ENCODE measurements around the gene AP1AR.
"Not testable (repeated sequence)": the region's sequence is repeated elsewhere in the genome, so short reads cannot be mapped to it uniquely, and the experiment has no call there.

Gene AP1AR

GRCh38 chr4:112299721-112300120 lies 68.1 kb downstream of the AP1AR start:
- DNase-seq, result no peak
- H3K4me3 ChIP-seq (ENCODE audit: low read depth, low read length), result no peak overlapping the region
- no peaks in the 10 kb centered on the region for H3K9me3 ChIP-seq
- TF ChIP-seq CTCF (IDR thresholded peaks at IDR 0.05; ENCODE audit: low read depth, low read length), result no peak
- peaks cover 28% of the 10 kb centered on the region for H3K27me3 ChIP-seq
- no peaks in the 10 kb centered on the region for H3K4me1 ChIP-seq
- H3K36me3 ChIP-seq, result no peaks in the 10 kb centered on the region

- DNase-seq, result no peak
- Histone ChIP-seq H3K9me3 (no peaks in the 10 kb centered on the region), H3K36me3 (no peaks in the 10 kb centered on the region), H3K4me1 (no peaks in the 10 kb centered on the region), H3K4me3 (ENCODE audit: low read depth, low read length) (no peak overlapping the region), H3K27me3 (peaks cover 28% of the 10 kb centered on the region)
- no peak for TF ChIP-seq CTCF (IDR thresholded peaks at IDR 0.05; ENCODE audit: low read depth, low read length)
Observed at GRCh38 chr4:112302320-112303274, 71.0 kb downstream of the AP1AR start.

- not testable (repeated sequence) for H3K4me1 ChIP-seq; H3K36me3 ChIP-seq; DNase-seq; H3K9me3 ChIP-seq; H3K27me3 ChIP-seq; H3K4me3 ChIP-seq (ENCODE audit: low read depth, low read length)
Observed at GRCh38 chr4:112305477-112305876, 73.9 kb downstream of the AP1AR start.

- H3K4me3 ChIP-seq (ENCODE audit: low read depth, low read length); H3K36me3 ChIP-seq; H3K27me3 ChIP-seq; H3K9me3 ChIP-seq; H3K4me1 ChIP-seq: not testable (repeated sequence)
- peak; percentile 8 for DNase-seq
Observed at GRCh38 chr4:112309263-112309791, 77.7 kb downstream of the AP1AR start.

GRCh38 chr4:112311516-112311915 lies 79.9 kb downstream of the AP1AR start:
- Histone ChIP-seq H3K27me3 (peaks cover 20% of the 10 kb centered on the region), H3K4me3 (ENCODE audit: low read depth, low read length) (no peak overlapping the region), H3K36me3 (no peaks in the 10 kb centered on the region), H3K4me1 (no peaks in the 10 kb centered on the region; the same call in 1 of the 2 replicates), H3K9me3 (no peaks in the 10 kb centered on the region)
- TF ChIP-seq CTCF (IDR thresholded peaks at IDR 0.05; ENCODE audit: low read depth, low read length), result no peak
- DNase-seq, result no peak

- peaks cover 28% of the 10 kb centered on the region for H3K27me3 ChIP-seq
- no peaks in the 10 kb centered on the region for H3K36me3 ChIP-seq
- H3K4me3 ChIP-seq (ENCODE audit: low read depth, low read length), result no peak overlapping the region
- DNase-seq, result no peak
- no peaks in the 10 kb centered on the region for H3K9me3 ChIP-seq
- no peaks in the 10 kb centered on the region; the same call in 1 of the 2 replicates for H3K4me1 ChIP-seq
- no peak for TF ChIP-seq CTCF (IDR thresholded peaks at IDR 0.05; ENCODE audit: low read depth, low read length)
Observed at GRCh38 chr4:112312610-112313239, 81.1 kb downstream of the AP1AR start.

- no peak overlapping the region for H3K4me3 ChIP-seq (ENCODE audit: low read depth, low read length)
- no peaks in the 10 kb centered on the region for H3K9me3 ChIP-seq
- H3K4me1 ChIP-seq, result no peaks in the 10 kb centered on the region
- DNase-seq, result no peak
- no peak for TF ChIP-seq CTCF (IDR thresholded peaks at IDR 0.05; ENCODE audit: low read depth, low read length)
- peaks cover 50% of the 10 kb centered on the region for H3K27me3 ChIP-seq
- H3K36me3 ChIP-seq, result no peaks in the 10 kb centered on the region
Observed at GRCh38 chr4:112315446-112315845, 83.9 kb downstream of the AP1AR start.
